PC-9 (cell line): Measurements from ENCODE around the gene RIMS1. TPM values are rescaled to one million over a fixed set of nuclear protein-coding genes. Genes with fewer than 3 reads are reported as not detected.

Experiments
- BruUV-seq: library from RNA; stranded (reverse); fragments of 400-500 nt; replicated peaks from 2 replicates; lab custom pipeline; 2021; lab: Mats Ljungman, UMichigan
- CTCF ChIA-PET: fragments of 300-600 bp; sonication (Branson Sonifier 250); formaldehyde crosslinking; loops from one replicate; lab custom pipeline; 2022; ENCODE audit warnings: antibody characterized with exemption; lab: Charles Lee
- POLR2A ChIA-PET: fragments of 300-600 bp; sonication (Branson Sonifier 250); formaldehyde crosslinking; loops from one replicate; lab custom pipeline; 2022; ENCODE audit warnings: antibody characterized with exemption; ENCODE audit not compliant: unreplicated experiment; lab: Charles Lee
- DNase-seq, 2 experiments: peaks; one replicate each; pipeline versions ENCODE4 v3.0.0 to v3.0.0-alpha.2; 2015 to 2022; ENCODE audit warnings: mixed read lengths in 1 of 2
- H2AFZ ChIP-seq: fragments of 200-600 bp; sonication (generic); 2 replicates; pipeline ENCODE4 v1.8.1; 2017; ENCODE audit warnings: antibody characterized with exemption
- H3F3A ChIP-seq: fragments of 200-600 bp; sonication (generic); 2 replicates; pipeline ENCODE4 v1.8.1; 2017; ENCODE audit warnings: antibody characterized with exemption, mild to moderate bottlenecking, low read depth; ENCODE audit not compliant: insufficient read depth
- H3K27ac ChIP-seq: fragments of 200-600 bp; sonication (generic); 2 replicates; pipeline ENCODE4 v1.6.1; 2016; ENCODE audit warnings: mixed run types
- H3K27me3 ChIP-seq: fragments of 200-600 bp; sonication (generic); 2 replicates; pipeline ENCODE4 v1.6.1; 2016; ENCODE audit warnings: low read depth, mixed run types; ENCODE audit not compliant: insufficient read depth
- H3K36me3 ChIP-seq: fragments of 200-600 bp; sonication (generic); 2 replicates; pipeline ENCODE4 v1.6.1; 2016; ENCODE audit warnings: low read depth, mixed run types
- H3K4me1 ChIP-seq: fragments of 200-600 bp; sonication (generic); replicated peaks from 2 replicates; pipeline ENCODE4 v1.6.1; 2016; ENCODE audit warnings: mixed run types; ENCODE audit not compliant: insufficient read depth
- H3K4me2 ChIP-seq: fragments of 200-600 bp; sonication (generic); 2 replicates; pipeline ENCODE4 v1.6.1; 2017; ENCODE audit warnings: mixed run types
- H3K4me3 ChIP-seq: fragments of 200-600 bp; sonication (generic); 2 replicates; pipeline ENCODE4 v1.6.1; 2016; ENCODE audit warnings: mixed run types
- H3K79me2 ChIP-seq: fragments of 200-600 bp; sonication (generic); 2 replicates; pipeline ENCODE4 v1.6.1; 2017; ENCODE audit warnings: low read depth, mixed run types
- H3K9me2 ChIP-seq: fragments of 200-600 bp; sonication (generic); 2 replicates; pipeline ENCODE4 v1.8.1; 2017; ENCODE audit warnings: mild to moderate bottlenecking; ENCODE audit not compliant: insufficient read depth
- H3K9me3 ChIP-seq: fragments of 200-600 bp; sonication (generic); 2 replicates; pipeline ENCODE4 v1.8.1; 2016; ENCODE audit warnings: low read depth; ENCODE audit not compliant: insufficient read depth
- H4K20me1 ChIP-seq: fragments of 200-600 bp; sonication (generic); 2 replicates; pipeline ENCODE4 v1.8.1; 2017; ENCODE audit not compliant: insufficient read depth
- EZH2 ChIP-seq: fragments of 200-600 bp; sonication (generic); IDR thresholded peaks from 2 replicates; pipeline ENCODE4 v1.8.0; 2017; ENCODE audit warnings: antibody characterized with exemption, low read depth
- intact Hi-C: fragments of 100-400 bp; cut with micrococcal nuclease; formaldehyde crosslinking; loops from one replicate; pipeline ENCODE4 v1.10.0; 2022; ENCODE audit not compliant: unreplicated experiment
- total RNA-seq: library from RNA; stranded (reverse); gene quantifications from 2 replicates; pipeline ENCODE4 v1.2.3, GENCODE V29; 2021
- TF ChIP-seq, protein P1 (sequence below): fragments of 200-600 bp; sonication (generic); conservative IDR thresholded peaks from 2 replicates; pipeline ENCODE4 v1.6.1; 2017; ENCODE audit warnings: mixed run types, antibody characterized with exemption, mild to moderate bottlenecking, moderate library complexity

The RIMS1 gene
- total RNA-seq, 1 experiment from 2014 or later: not detected

GRCh38 chr6:71887006-71887743 lies 825 bp downstream of the RIMS1 start:
- no peak for DNase-seq
- Histone ChIP-seq H3K79me2 (no peaks in the 10 kb centered on the region), H3K9me3 (no peaks in the 10 kb centered on the region), H4K20me1 (no peaks in the 10 kb centered on the region), H3K4me2 (no peak overlapping the region), H3K9me2 (no peaks in the 10 kb centered on the region), H3K27ac (no peak overlapping the region), H3K4me3 (no peak overlapping the region), H3F3A (no peaks in the 10 kb centered on the region), H3K27me3 (no peaks in the 10 kb centered on the region), H3K36me3 (no peaks in the 10 kb centered on the region), H2AFZ (no peak overlapping the region), H3K4me1 (no peaks in the 10 kb centered on the region)
- intact Hi-C loops: no loop called here
- ChIA-PET POLR2A (no interaction called here), CTCF (no interaction called here)
- TF ChIP-seq, protein P1, sequence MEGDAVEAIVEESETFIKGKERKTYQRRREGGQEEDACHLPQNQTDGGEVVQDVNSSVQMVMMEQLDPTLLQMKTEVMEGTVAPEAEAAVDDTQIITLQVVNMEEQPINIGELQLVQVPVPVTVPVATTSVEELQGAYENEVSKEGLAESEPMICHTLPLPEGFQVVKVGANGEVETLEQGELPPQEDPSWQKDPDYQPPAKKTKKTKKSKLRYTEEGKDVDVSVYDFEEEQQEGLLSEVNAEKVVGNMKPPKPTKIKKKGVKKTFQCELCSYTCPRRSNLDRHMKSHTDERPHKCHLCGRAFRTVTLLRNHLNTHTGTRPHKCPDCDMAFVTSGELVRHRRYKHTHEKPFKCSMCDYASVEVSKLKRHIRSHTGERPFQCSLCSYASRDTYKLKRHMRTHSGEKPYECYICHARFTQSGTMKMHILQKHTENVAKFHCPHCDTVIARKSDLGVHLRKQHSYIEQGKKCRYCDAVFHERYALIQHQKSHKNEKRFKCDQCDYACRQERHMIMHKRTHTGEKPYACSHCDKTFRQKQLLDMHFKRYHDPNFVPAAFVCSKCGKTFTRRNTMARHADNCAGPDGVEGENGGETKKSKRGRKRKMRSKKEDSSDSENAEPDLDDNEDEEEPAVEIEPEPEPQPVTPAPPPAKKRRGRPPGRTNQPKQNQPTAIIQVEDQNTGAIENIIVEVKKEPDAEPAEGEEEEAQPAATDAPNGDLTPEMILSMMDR: no peak
- TF ChIP-seq EZH2: no peak
- no TSS peak for BruUV-seq

DNA sequence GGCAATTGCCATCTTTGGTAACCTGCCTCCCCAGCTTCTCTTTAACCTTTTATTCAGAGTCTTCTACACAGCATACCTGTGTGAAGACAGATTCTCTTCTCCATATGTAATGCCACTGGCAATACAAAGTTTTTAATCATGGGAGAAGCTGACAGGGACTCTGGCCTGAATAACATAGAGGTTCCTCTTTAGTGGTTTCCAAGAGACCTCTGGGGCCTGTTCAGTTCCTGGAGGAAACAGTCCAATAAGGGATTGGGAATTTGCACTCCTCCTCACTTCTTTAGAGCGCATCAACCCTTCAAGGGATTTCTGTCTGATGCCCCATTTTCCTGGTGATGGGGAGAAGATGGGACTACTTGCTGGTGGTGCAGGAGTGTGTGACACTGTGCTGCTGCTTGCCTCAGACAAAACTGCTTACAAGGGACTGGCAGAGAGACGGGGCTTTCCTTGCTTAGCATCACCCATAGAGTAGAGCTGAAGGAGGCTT lies 1.4 kb downstream of the RIMS1 start:
- DNase-seq: no peak
- H3K9me3 ChIP-seq: no peaks in the 10 kb centered on the region
- BruUV-seq: no TSS peak
- no peak overlapping the region for H3K27ac ChIP-seq
- no peak overlapping the region for H3K4me3 ChIP-seq
- TF ChIP-seq EZH2: no peak
- TF ChIP-seq, protein P1: no peak
- no peak overlapping the region for H3K4me2 ChIP-seq
- no peaks in the 10 kb centered on the region for H3K9me2 ChIP-seq
- no peaks in the 10 kb centered on the region for H3F3A ChIP-seq
- ChIA-PET POLR2A (no interaction called here), CTCF (no interaction called here)
- H3K36me3 ChIP-seq: no peaks in the 10 kb centered on the region
- no peaks in the 10 kb centered on the region for H3K79me2 ChIP-seq
- H3K27me3 ChIP-seq: no peaks in the 10 kb centered on the region
- no peak overlapping the region for H2AFZ ChIP-seq
- intact Hi-C loops: no loop called here
- H4K20me1 ChIP-seq: no peaks in the 10 kb centered on the region
- H3K4me1 ChIP-seq: no peaks in the 10 kb centered on the region

- no peak overlapping the region for H2AFZ ChIP-seq
- no peaks in the 10 kb centered on the region for H3K9me2 ChIP-seq
- H3K27ac ChIP-seq: no peak overlapping the region
- intact Hi-C loops: no loop called here
- no peaks in the 10 kb centered on the region for H3F3A ChIP-seq
- TF ChIP-seq EZH2: no peak
- TF ChIP-seq, protein P1: no peak
- H3K79me2 ChIP-seq: no peaks in the 10 kb centered on the region
- BruUV-seq: no TSS peak
- H4K20me1 ChIP-seq: no peaks in the 10 kb centered on the region
- CTCF ChIA-PET: no interaction called here
- H3K36me3 ChIP-seq: no peaks in the 10 kb centered on the region
- H3K27me3 ChIP-seq: no peaks in the 10 kb centered on the region
- H3K9me3 ChIP-seq: no peaks in the 10 kb centered on the region
- no peak overlapping the region for H3K4me2 ChIP-seq
- POLR2A ChIA-PET: no interaction called here
- H3K4me3 ChIP-seq: no peak overlapping the region
- no peaks in the 10 kb centered on the region for H3K4me1 ChIP-seq
- DNase-seq: no peak
These were observed 2.5 kb downstream of the RIMS1 start for GRCh38 chr6:71888756-71889340.
